ENCODE measurements around the gene SPTSSB.

SPTSSB gene

DNA sequence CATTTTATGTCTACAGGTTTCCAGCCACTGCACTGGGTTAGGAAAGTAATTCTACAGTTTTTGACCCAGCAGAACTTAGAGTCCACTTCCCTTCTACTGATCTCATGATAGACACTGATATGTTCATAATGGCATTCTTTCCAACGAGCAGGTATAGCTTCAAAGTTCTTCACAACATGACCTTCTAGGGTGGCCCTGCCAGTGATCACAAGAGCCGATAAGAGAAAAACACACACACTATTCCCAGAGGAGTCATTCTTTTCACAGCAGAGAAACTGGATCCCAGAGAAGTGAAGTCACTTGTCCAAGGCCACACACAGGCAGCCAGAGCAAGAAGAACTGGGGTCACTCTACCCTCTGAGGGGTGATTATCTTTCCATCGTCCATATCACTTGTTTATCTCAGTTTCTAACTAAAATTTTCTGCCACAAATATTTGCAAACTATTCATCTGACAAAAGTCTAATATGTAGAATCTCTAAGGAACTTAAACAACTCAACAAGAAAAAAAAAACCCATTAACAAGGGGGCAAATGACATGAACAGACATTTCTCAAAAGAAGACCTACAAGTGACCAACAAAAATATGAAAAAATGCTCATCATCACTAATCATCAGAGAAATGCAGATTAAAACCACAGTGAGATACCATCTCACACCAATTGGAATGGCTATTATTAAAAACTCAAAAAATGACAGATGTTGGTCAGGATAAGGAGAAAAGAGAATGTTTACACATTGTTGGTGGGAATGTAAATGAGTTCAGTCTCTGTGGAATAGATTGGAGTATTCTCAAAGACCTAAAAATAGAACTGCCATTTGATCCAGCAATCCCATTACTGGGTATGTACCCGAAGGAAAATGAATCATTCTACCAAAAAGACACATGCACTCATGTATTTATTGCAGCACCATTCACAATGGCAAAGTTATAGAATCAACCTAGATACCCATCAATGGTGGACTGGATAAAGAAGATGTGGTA is 31.5 kb downstream of the SPTSSB start:
- DNase-seq (ENCODE audit: low read depth in 1 of 2, low spot score in 1 of 2): no peak

DNA sequence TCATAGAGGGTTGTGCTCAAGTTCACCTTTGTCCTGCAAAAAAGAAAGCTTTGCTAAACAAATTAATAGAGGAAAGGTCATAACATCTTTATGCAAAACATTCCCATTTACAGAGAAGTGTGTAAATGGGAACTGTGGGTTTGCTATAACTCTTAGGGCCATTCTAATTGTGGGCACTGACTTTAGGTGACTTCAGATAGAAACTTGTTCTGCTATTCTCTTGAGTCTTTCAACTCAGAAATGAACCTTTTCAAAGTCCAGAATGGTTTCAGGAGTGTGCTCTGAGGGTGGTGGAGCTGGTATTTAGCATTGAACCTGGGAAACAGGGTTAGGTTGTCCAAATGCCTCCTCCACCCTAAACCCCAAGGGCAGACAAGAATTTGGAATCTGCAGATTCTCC is 34.0 kb downstream of the SPTSSB start:
- no peak for DNase-seq (ENCODE audit: low read depth in 1 of 2, low spot score in 1 of 2)

DNA sequence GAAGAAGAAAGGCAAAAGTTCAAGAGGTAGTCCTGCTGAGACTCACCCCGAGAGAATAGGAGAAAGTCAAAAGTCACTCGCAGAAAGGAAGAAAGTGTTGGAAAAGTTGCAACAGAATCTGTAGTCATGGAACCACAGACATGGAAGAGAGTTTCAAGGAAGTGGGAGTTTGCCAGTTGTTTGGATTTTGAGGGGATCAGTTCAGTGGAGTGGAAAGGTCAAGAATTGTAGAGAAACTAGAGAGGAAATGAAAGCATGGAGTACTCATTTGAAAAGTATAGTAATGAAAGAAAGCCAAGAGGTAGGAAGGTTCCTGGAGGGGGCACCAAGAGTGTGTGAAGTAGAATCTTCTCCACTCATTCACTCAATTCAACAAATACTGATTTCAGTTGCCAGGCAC is 34.7 kb downstream of the SPTSSB start:
- DNase-seq (ENCODE audit: low read depth in 1 of 2, low spot score in 1 of 2): no peak

DNA sequence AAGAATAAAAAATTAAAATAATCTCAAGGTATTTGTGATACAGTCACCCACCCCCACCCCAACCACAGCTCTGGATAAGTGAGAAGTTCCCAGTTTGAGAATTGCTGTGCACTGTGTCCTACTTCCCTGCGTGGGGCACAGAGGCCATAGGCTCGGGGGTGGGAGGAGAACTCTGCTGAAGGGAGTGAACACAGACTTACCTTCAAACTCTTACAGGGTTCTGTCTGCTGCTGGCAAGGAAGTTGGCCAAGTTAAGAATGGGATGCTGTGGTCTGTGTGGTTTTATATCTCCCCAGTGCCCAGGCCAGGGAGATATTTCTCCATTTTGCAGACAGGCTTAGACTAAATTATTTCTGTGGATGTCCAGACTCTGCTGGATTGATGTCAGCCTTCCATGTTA is 37.6 kb downstream of the SPTSSB start:
- DNase-seq (ENCODE audit: low read depth in 1 of 2, low spot score in 1 of 2): no peak

DNA sequence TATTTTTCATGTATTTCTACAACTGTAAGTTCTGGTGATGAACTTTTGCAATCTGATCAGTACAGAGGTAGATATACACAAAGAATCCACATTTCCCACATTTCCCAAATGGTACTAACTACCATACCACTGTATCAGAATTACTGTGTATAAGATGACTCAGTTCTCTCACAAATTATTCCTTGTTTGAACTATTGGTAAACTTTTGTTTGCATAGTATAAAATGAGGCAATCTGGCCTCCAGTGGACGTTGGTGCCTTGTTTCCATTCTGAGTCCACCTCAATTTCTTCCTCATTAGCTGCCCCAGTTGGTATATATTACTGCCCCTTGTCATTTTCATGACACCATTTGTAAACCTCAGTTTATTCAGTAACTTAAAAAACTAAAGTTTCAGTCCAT is 38.5 kb downstream of the SPTSSB start:
- no peak for DNase-seq (ENCODE audit: low read depth in 1 of 2, low spot score in 1 of 2)

DNA sequence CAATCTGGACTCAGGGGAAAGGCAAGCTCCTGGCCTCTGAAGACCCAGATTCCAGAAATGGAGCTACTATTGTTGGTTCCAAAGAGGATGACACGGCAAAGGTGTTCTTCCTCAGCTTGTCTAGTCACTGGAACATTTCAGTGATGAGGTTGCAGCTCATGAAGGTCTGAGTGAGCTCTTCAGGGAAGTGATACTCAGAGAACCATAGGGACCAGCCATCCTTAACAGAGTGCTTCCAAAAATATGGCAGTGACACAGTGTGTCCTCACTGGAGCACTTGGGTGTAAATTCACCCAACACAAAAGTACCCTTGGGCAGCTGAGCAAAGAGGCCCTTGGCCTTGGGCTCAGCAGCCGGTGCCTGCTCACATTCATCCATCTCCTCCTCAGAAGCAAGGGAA is 46.3 kb downstream of the SPTSSB start:
- no peak for DNase-seq (ENCODE audit: low read depth in 1 of 2, low spot score in 1 of 2)

DNA sequence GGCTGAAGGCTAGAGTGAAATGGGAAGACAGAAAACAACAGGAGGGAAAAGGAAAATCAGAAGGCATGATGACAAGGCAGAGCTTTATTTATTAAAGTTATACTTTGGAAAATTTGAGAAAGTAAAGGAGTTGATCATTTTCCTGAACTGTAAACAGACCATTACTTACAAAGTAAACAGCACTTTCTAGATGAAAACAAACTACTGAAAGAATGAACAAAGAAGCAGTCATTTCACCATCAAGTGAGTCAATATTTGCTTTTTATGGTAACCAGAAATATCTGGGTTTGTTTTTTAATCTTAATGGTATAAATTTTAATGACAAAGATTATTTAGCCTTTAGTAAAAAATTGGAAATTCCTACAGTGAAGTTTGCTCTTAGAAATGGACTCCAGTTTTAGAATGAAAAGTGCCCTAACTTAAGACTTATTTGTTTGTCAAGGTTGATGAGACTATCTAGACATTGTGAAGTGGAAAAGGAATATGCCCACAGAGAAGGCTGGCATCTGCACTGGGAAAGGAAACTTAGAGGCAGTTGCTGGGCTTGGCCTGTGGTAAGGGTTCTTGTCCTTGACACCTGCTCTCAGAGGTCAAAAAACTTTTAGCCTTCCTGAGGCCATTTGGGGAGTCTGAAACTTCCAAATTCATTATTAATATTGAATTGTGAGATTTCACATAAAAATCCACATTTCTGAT is 47.2 kb downstream of the SPTSSB start:
- DNase-seq (ENCODE audit: low read depth in 1 of 2, low spot score in 1 of 2): no peak

DNA sequence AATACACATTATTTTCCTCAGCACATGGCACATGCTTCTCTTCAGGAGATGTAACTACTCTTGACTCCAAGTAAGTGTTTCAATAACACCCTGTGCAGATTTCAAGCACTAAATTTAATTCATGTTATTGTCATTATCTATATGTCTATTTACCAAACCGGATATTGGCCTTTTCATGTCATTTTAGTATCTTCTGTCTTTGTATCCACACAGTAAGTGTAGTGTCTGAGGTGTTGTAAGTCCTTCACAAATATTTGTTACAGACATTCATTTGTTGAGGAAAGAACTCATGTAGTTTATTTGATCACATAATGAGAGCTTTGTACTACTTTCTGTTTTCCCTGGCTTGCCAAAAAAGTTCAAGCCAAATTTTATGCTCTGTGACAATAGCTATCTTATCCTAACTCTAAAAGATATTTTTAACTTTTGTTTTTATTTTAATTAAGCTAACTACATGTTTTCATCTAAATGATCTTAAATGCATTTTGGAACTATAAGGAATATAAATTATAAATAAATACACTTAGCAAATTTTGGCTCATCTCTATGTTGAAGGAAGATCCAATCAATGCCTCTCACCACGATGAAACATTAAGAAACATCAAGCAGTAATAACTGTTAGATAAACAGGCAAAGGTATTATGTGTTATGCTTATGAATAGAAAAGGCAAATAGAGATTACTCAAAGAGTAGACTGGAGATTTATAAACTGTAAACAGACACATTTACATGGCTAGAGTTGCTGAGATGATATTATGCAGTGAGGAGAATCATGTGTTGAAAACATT is 48.3 kb downstream of the SPTSSB start:
- no peak for DNase-seq (ENCODE audit: low read depth in 1 of 2, low spot score in 1 of 2)

DNA sequence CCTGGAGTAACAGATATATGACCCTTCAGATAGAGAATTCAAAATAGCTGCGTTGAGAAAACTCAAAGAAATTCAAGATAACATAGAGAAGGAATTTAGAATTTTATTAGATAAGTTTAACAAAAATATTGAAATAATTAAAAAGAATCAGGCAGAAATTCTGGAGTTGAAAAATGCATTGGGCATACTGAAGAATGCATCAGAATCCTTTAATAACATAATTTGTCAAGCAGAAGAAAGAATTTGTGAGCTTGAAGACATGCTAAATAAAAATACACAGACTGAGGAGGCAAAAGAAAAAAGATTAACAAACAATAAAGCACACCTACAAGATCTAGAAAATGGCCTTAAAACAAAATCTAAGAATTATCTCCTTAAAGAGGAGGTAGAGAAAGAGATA is 50.5 kb downstream of the SPTSSB start:
- DNase-seq (ENCODE audit: low read depth in 1 of 2, low spot score in 1 of 2): no peak

DNA sequence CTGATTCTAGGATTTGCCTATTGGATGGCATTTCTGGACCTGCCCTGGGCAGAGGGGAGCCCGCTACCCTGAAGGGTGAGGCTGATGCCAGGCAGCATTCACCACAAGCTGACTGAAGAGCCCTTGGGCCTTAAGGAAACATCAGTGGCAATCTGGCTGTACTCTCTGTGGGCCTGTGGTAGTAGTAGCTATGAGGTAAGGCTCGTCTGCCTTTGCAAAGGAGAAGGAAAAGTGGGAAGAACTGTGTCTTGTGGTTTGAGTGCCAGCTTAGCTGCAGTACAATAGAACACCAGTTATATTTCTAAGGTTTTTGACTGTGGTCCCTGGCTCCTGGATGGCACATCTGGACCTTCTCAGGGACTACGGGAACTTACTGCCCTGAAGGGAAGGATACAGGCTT is 51.5 kb downstream of the SPTSSB start:
- DNase-seq (ENCODE audit: low read depth in 1 of 2, low spot score in 1 of 2): no peak

DNA sequence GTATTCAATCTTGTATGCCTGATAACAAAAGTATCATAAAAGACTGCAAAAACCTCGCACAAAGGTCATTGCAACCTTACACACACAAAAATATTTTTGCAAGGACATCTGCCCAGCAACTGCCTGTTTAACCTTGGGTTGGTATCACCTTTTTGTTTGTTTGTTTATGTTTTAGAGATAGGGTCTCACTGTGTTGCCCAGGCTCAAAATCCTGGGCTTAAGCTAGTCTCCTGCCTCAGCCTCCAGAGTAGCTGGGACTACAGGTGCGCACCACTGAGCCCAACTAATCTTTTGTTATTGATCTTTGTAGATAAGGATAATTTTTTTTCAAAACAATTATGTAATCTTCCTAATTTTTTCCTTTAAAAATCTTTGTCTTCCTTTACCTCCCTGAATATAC is 54.2 kb downstream of the SPTSSB start:
- no peak for DNase-seq (ENCODE audit: low read depth in 1 of 2, low spot score in 1 of 2)

DNA sequence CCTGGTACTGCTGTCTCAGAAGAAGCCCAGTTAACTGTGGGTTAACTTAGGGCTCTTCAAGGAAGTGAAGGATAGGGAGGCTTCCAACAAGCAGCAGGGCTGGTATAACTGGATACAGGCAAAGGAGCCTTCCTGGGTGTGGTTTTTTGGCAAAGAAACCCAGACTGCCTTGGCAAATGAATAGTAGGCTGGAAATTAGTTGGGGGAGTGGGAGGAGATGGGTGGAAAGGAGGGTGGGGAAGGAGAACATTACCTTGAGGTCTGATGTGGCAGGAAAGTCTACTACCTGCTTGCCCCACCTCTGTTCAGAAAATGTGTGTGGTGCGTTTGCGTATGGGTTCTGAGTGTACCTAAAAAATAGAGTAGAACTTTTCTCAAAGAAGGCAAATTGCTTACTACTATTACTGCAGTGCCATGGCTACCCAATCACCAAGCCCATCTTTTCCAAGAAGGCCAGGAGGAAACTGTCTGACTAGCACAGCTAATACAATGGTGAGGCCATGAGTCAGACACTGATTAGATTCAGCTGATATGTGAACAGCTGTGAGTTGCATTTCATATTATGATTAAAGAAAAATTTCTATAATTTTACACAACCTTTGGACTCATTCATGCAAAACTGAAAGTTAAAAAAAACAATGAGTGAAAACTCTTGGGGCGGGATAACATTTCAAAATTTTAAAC is 55.2 kb downstream of the SPTSSB start:
- no peak for DNase-seq (ENCODE audit: low read depth in 1 of 2, low spot score in 1 of 2)

DNA sequence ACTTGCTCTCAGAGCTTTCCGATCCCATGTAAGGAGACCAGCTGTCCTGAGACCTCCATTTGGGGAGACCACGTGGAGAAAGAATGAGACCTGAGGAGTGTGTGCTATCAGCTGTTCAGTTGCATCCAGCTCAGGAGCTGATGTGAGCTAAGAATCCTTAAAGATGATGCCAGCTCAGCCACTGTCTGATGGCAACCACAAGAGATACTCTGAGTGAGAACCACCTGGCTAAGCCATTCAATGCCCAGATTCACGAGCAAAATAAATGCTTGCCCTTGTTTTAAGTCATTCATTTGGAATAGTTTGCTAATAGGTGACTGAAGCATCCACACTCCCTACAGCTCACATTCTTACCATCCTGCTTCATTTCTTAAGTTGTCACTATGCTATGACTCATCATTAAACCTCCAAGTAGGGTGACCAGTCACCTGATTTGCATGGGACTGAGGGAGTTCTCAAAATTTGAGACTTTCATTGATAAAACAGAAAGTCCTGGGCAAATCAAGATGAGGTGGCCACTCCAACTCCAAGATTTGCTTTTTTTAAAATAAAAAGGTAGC is 56.4 kb downstream of the SPTSSB start:
- no peak for DNase-seq (ENCODE audit: low read depth in 1 of 2, low spot score in 1 of 2)

DNA sequence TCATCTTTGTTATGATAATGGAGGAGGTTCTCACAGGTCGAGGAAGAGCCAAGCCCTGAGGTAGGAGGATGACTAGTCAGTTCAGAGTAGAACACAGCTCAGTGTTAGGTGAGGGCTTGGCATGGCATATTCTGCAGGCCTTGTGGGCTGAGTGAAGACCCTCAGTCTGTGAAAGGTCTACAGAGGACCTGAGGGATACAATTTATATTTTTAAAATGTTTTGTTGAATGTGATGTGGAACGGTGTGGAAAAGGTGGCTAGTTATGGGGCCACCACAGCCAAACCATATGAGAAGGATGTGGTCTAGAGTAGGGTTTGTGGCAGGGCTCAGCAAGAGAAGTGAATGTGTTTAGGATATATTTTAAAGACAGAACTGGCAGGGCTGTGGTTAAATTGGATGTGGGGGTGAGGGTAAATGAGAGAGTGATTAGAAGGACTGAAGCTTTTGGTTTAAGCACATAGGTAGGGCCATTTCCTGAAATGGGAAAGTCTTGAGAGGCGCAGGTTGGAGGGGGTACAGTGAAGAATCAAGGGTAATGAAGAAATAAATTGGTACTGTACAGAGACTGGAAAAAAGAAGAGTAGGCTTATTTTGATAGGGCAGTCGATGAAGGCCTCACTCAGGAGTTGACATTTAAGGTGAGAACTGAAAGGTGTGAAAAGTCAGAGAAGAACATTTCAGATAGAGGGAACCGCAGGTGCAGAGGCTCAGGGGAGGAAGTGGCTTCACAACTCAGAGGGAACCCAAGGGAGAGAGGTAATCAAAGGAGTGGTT is 60.5 kb downstream of the SPTSSB start:
- DNase-seq (ENCODE audit: low read depth in 1 of 2, low spot score in 1 of 2): no peak

DNA sequence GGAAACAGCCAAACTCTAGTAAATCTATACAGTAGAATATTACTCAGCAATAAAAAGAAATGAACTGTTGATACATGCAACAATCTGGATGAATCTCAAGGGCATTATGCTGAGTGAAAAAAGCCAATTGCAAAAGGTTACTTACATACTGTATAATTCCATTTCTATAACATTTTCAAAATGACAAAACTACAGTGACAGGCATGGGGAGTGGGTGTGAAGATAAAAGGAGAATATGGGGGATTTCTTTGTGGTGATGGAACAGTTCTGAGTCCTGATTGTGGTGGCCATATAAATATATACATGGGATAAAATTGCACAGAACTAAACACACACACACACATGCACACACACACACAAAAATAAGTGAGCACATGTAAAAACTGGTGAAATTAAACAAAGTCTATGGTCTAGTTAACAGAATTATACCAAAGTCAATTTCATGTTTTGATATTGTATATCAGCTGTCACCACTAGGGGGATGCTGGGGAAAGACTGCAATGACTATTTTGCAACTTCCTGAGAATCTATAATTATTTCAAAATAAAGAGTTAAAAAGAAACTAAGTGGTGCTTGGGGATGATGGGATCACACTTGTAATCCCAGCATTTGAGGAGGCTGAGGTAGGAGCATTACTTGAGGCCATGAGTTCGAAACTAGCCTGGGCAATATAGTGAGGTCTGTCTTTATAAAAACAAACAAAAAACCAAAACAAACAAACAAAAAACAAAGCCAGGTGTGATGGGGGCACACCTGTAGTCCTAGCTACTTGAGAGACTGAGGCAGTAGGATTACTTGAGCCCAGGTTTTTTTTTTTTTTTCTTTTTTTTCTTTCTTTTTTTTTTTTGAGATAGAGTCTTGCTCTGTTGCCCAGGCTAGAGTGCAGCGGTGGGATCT is 66.0 kb downstream of the SPTSSB start:
- no peak for DNase-seq (ENCODE audit: low read depth in 1 of 2, low spot score in 1 of 2)

DNA sequence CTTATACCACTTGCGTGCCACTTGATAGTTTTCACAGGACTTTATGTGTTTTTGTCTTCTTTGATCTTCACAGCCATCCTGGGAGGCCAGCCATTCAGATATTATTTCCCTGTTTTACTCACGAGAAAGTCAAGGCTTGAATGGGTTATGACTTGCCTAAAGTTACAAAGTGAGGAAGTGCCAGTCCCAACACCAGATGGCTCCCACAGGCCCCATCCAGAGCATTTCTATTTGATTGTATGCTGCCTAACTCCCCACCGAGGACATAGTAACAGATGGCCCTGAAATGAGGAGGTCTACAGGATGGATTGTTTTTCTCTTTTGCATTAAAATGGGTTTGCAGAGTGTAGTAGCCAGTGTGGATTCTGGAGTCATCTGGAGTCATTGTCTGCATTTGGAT is 74.5 kb downstream of the SPTSSB start:
- no peak for DNase-seq (ENCODE audit: low read depth in 1 of 2, low spot score in 1 of 2)

DNA sequence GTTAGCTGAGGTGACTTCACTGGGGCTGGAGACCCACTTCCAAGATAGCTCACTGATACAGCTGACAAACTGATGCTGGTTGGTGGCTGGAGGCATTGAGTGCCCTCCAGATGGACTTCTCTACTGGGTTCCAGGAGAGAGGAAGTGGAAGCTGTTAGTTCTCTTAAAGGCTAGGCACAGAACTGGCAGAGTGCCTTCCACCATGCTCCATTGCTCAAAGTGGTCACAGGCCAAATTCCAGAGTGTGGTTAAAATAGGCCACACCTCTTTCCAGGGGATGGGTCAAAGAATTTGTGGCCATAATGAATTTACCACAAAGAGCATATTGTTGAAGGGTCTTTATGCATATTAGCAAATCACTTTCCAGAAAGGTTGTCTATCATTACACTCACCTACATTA is 76.0 kb downstream of the SPTSSB start:
- DNase-seq (ENCODE audit: low read depth in 1 of 2, low spot score in 1 of 2): no peak
